T-helper 2 cell treated with Interferon-gamma antibody and Interleukin-4, amounts not matched to agents 5 μg/mL and 100 μg/mL, for 36 hours (primary cell): ENCODE results near the gene MDN1.
"Not testable (repeated sequence)": the region's sequence is repeated elsewhere in the genome, so short reads cannot be mapped to it uniquely, and the experiment has no call there.

Experiments
- DNase-seq: peaks from one replicate; pipeline ENCODE4 v3.0.0; 2021; ENCODE audit warnings: low spot score
- H3K27ac Mint-ChIP-seq: one replicate; pipeline ENCODE4 v1.8.0; 2021; ENCODE audit warnings: mild to moderate bottlenecking, mixed read lengths
- H3K27me3 Mint-ChIP-seq: one replicate; pipeline ENCODE4 v1.8.0; 2021; ENCODE audit warnings: low read depth, mixed read lengths
- H3K36me3 Mint-ChIP-seq: one replicate; pipeline ENCODE4 v1.8.0; 2021; ENCODE audit warnings: low read depth, mixed read lengths
- H3K4me1 Mint-ChIP-seq: one replicate; pipeline ENCODE4 v1.8.0; 2021; ENCODE audit warnings: low read depth, mixed read lengths
- H3K4me3 Mint-ChIP-seq: one replicate; pipeline ENCODE4 v1.8.0; 2022; ENCODE audit warnings: mild to moderate bottlenecking, moderate library complexity, mixed read lengths
- H3K9me3 Mint-ChIP-seq: one replicate; pipeline ENCODE4 v1.8.0; 2021; ENCODE audit warnings: mixed read lengths

Gene MDN1

DNA sequence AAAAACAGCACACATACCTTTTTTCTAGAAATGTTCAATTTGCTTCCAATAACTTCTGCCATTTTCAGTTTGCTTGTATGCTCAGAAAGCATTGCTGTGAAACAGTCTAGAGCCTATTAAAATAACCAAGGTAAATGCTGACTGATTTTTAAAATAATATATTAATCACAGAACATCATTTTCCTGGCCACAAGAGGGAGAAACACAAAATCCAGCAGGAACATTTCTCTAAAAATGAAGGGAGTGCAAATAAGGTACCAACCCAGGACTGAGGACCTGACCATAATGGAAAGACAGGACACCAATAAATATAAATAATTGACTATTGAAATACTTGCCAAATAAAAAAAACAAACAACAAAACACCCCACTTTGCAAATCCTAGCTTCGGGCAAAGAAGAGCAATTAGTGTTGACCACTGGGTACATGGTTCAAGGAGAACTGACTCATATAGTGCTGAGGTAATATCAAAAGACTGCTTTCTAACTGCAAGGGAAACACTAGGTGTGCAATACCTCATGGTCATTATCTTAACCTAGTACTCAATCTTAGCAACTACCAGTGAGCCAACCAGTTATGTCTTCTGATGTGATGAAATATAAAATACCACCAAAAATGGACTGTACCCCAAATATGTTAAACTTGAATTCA, 42.9 kb downstream of the MDN1 start:
- H3K4me1 Mint-ChIP-seq = no peaks in the 10 kb centered on the region
- H3K36me3 Mint-ChIP-seq = peaks cover 59% of the 10 kb centered on the region
- H3K27me3 Mint-ChIP-seq = no peaks in the 10 kb centered on the region
- no peak overlapping the region for H3K4me3 Mint-ChIP-seq
- no peak for DNase-seq
- H3K9me3 Mint-ChIP-seq = no peaks in the 10 kb centered on the region
- no peak overlapping the region for H3K27ac Mint-ChIP-seq

DNA sequence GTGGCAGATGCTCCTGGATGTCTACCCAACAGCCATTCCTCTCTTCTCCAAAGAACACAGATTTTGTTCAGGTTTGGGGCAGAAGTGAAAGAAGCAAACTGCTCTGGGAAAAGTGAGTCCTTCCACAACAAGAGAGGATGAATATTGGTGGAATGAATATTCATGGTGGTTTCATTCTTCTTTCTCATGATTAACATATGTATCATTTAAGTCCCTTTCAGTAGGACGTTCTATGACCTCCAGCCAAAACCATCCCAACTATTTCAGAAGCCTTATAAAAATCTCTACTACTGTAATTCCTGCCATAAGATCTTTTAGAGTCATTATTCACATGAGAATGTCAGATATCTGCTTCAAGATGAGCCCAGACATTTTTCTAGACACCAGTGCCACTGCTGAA, 44.4 kb downstream of the MDN1 start:
- peaks cover 57% of the 10 kb centered on the region for H3K36me3 Mint-ChIP-seq

DNA sequence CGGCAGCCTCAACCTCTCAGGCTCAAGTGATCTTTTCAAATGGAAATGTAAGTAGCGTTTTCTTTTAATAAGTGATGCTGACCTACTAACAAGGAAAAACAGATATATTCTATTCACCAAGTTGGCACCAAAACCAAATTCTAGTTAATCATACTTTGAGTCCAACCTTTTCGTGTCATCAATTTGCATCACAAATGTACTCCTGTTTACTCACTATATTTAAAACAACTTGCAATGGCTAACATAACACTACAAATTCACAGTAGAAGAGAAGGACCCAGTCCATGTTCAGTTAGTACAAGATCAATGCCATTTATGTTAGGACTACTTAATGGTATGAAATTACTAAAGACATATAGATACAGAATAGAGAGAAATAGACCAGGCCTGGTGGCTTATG, 50.0 kb downstream of the MDN1 start:
- Mint-ChIP-seq H3K36me3 (peaks cover 48% of the 10 kb centered on the region), H3K9me3 (no peaks in the 10 kb centered on the region), H3K27me3 (no peaks in the 10 kb centered on the region), H3K4me1 (no peaks in the 10 kb centered on the region), H3K27ac (no peak overlapping the region), H3K4me3 (no peak overlapping the region)
- DNase-seq = no peak

More for the DNA sequence above, 44.4 kb downstream of the MDN1 start:
- no peak overlapping the region for H3K4me3 Mint-ChIP-seq
- no peak for DNase-seq
- H3K27me3 Mint-ChIP-seq = no peaks in the 10 kb centered on the region
- H3K9me3 Mint-ChIP-seq = no peaks in the 10 kb centered on the region
- no peak overlapping the region for H3K27ac Mint-ChIP-seq
- no peaks in the 10 kb centered on the region for H3K4me1 Mint-ChIP-seq

DNA sequence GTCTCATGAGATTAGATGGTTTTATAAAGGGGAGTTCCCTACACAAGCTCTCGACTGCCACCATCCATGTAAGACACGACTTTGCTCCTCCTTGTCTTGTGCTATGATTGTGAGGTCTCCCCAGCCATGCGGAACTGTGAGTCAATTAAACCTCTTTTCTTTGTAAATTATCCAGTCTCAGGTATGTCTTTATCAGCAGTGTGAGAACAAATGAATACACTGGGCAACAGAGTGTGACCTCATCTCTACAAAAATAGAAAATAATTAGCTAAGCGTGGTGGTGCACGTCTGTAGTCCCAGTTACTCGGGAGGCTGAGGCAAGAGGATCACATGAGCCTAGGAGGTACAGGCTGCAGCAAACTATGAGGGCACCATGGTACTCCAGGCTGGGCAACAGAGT, 51.3 kb downstream of the MDN1 start:
- Mint-ChIP-seq H3K4me1 (no peaks in the 10 kb centered on the region), H3K36me3 (peaks cover 50% of the 10 kb centered on the region), H3K4me3 (no peak overlapping the region), H3K27me3 (no peaks in the 10 kb centered on the region), H3K9me3 (no peaks in the 10 kb centered on the region), H3K27ac (no peak overlapping the region)
- DNase-seq = no peak

DNA sequence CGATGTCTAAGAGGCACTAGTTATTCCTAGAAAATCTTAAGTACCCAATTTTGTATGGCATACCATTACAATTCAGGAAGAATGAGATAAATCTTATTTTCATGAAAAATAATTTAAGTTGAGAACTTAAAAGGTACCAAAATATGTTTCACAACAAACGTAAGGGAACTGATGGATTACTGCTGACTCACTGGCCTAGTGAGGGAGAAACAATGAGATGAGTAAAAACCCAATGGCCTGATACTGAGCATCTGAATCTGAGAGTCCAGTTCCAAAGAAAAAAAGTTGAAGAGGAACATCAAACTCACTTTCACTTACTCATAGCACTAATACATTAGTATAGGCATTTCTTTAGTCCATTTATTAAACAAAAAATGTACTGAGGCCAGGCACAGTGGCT, 56.0 kb downstream of the MDN1 start:
- H3K4me3 Mint-ChIP-seq = no peak overlapping the region
- no peaks in the 10 kb centered on the region for H3K27me3 Mint-ChIP-seq
- no peaks in the 10 kb centered on the region for H3K9me3 Mint-ChIP-seq
- peaks cover 2% of the 10 kb centered on the region for H3K4me1 Mint-ChIP-seq
- H3K27ac Mint-ChIP-seq = no peak overlapping the region
- no peak for DNase-seq
- peaks cover 40% of the 10 kb centered on the region for H3K36me3 Mint-ChIP-seq

DNA sequence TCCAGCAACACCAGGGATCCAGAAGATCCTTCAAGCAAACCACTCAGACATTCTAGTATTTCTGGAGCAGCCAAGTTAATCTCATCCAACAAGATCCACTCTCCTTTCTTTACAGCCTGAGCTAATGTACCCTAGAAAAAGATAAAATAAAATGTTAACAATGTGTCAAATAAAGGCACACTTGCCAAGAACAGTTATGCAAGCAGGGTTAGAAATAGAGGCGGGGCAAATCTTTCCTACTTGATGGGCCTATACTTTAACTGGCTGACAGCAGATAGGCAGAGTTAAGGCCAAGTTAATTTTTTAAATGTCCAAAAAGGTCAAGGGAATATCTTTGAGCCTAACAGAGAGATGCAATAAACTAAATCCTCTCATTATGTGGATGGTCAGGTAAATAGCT, 60.8 kb downstream of the MDN1 start:
- Mint-ChIP-seq H3K27me3 (no peaks in the 10 kb centered on the region), H3K27ac (no peak overlapping the region), H3K36me3 (peaks cover 43% of the 10 kb centered on the region), H3K4me3 (no peak overlapping the region), H3K4me1 (peaks cover 2% of the 10 kb centered on the region), H3K9me3 (no peaks in the 10 kb centered on the region)
- no peak for DNase-seq

DNA sequence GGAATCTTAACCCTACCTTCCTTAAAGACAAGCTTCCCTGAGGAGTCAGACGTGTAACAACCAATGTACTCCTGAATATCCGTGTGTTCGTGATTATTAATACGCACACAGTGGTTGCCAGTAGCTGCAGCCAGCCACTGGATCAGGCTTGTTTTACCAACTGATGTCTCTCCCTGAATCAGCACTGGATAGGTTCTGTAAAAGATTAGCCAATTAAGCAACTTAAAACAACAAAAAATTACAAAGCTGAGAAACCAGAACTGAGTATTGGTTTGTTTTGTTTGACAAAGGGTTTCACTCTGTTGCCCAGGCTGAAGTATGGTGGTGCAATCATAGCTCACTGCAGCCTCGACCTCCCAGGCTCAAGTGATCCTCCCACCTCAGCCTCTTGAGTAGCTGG, 69.3 kb downstream of the MDN1 start:
- Mint-ChIP-seq H3K27me3 (no peaks in the 10 kb centered on the region), H3K27ac (no peak overlapping the region), H3K4me3 (no peak overlapping the region), H3K4me1 (no peaks in the 10 kb centered on the region), H3K36me3 (peaks cover 51% of the 10 kb centered on the region), H3K9me3 (no peaks in the 10 kb centered on the region)
- DNase-seq = no peak

DNA sequence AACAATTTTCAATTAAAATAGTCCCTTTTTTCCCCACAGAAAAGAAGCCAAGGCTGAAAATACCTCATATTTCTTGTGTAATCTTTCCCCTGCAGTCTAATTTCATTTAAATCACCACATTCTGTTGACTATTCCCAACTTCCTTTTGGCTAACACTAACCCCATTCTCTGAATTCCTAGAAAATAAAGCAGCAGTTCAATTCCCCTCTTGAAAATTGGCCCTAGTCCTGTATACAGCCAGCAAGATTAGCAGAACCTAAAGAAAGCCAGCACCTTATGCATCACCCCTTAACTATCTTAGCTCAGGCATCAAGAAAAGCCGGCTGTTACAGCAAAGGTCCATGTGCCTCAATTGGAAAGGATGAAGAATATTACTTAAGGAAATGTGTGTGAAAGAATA, 69.7 kb downstream of the MDN1 start:
- H3K9me3 Mint-ChIP-seq = no peaks in the 10 kb centered on the region
- H3K4me1 Mint-ChIP-seq = no peaks in the 10 kb centered on the region
- H3K36me3 Mint-ChIP-seq = peaks cover 53% of the 10 kb centered on the region
- no peaks in the 10 kb centered on the region for H3K27me3 Mint-ChIP-seq
- DNase-seq = no peak
- H3K4me3 Mint-ChIP-seq = no peak overlapping the region
- H3K27ac Mint-ChIP-seq = no peak overlapping the region

DNA sequence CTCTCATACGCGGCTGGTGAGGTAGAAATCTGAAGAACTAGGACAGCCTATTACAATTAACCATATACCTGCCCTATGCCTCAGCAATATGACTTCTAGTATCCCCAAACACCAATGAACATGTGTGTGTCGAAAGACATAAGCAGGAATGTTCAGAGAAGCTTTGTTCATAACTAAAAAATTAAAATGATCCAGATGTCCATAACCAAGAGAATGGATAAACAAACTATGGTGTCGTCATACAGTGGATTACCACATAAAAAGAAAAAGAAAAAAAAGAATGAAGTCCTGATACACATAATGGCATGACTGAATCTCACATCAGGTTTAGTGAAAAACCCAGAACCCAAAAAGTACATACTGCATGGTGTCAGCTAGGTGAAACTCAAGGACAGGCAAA, 73.9 kb downstream of the MDN1 start:
- Mint-ChIP-seq H3K27me3 (no peaks in the 10 kb centered on the region), H3K9me3 (no peaks in the 10 kb centered on the region), H3K4me1 (no peaks in the 10 kb centered on the region), H3K4me3 (no peak overlapping the region), H3K36me3 (peaks cover 53% of the 10 kb centered on the region), H3K27ac (no peak overlapping the region)
- DNase-seq = no peak

DNA sequence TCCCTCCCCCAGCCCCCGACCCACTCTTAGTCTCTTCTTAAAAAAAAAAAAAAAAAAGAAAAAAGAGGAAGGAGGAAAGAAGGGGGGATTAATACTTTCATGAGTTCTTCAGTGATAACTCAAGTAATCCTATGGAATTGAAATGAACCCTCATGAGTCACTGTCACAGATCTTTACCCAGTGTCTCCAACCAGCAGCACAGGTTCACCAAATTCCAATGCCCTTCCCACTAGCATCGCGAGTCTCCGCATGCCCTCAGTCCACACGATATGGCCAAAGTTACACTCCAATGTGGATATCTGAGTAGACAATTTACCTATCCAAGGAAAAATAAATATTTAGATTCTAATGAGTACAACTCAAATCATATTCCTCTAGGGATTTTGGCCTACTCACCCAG, 74.5 kb downstream of the MDN1 start:
- H3K27me3 Mint-ChIP-seq = no peaks in the 10 kb centered on the region

DNA sequence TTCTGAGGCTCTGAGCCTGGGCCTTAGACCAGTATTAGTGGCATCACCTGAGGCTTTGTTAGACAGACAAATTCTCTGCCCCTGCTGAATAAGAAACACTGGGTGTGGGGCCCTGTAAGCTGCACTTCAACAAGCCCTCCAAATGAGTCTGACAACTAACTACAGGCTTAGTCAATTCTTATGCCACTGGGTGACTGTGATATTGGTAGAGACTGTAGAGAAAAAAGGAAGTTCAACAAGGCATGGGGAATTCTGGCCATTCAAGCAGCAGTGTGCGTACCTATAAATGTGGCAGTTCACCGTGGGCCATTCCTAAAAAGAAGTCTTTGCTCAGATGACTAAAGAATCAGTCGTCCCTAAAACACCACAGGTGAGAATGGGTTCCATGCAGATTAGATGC, 82.7 kb downstream of the MDN1 start:
- DNase-seq = no peak
- Mint-ChIP-seq H3K9me3 (peaks cover 1% of the 10 kb centered on the region), H3K4me1 (no peaks in the 10 kb centered on the region), H3K27me3 (no peaks in the 10 kb centered on the region), H3K36me3 (peaks cover 44% of the 10 kb centered on the region), H3K27ac (no peak overlapping the region), H3K4me3 (no peak overlapping the region)

More for the DNA sequence above, 74.5 kb downstream of the MDN1 start:
- Mint-ChIP-seq H3K27ac (no peak overlapping the region), H3K4me3 (no peak overlapping the region), H3K9me3 (no peaks in the 10 kb centered on the region), H3K36me3 (peaks cover 56% of the 10 kb centered on the region), H3K4me1 (no peaks in the 10 kb centered on the region)
- no peak for DNase-seq

DNA sequence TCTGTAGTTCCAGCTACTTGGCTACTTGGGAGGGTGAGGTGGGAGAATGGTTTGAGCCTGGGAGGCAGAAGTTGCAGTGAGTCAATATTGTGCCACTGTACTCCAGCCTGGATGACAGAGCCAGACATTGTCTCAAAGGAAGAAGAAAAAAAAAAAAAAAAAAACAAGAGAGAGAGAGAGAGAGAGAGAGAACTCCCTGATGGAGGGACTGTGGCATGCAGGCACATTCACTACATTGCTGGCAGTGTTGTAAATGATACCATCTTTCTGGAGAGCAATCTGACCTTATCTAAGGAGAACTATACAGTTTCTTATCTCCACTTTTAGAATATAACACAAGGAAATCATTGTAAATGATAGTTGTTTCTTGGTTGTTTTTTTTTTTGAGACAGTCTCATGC, 85.1 kb downstream of the MDN1 start:
- H3K27me3 Mint-ChIP-seq = no peaks in the 10 kb centered on the region
- H3K27ac Mint-ChIP-seq = no peak overlapping the region
- H3K9me3 Mint-ChIP-seq = peaks cover 4% of the 10 kb centered on the region
- peaks cover 52% of the 10 kb centered on the region for H3K36me3 Mint-ChIP-seq
- H3K4me3 Mint-ChIP-seq = no peak overlapping the region
- no peaks in the 10 kb centered on the region for H3K4me1 Mint-ChIP-seq
- no peak for DNase-seq

DNA sequence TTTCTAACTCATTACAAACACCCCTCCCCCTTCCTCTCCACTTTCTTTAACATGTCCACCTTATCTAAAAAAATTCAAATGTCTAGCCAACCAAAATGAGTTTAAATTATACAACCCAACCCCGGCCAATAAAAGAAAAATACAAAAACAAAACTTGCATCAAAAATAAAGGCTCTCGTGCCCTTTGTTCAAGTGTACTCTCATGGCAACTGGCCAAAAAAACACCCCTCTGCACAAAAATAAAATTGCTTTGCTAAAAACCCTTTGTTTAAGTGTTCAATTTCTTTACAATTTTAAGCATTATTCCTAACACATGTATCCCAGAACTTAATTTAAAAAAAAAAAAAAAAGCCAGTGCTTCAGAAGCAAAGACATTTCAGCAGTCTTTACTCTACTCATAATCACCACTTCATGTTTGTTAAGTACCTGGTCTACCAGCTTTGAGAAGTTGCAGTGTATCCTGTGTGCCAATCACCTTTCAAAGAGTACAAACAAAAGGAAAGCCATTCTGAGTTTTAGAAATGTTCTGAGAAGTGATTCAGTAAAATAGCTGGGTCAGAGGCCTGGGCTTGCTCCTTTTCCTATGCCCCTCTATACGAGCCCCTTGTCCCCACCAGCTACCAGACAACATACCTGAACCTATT, 87.5 kb downstream of the MDN1 start:
- Mint-ChIP-seq H3K36me3 (peaks cover 51% of the 10 kb centered on the region), H3K9me3 (peaks cover 4% of the 10 kb centered on the region)

DNA sequence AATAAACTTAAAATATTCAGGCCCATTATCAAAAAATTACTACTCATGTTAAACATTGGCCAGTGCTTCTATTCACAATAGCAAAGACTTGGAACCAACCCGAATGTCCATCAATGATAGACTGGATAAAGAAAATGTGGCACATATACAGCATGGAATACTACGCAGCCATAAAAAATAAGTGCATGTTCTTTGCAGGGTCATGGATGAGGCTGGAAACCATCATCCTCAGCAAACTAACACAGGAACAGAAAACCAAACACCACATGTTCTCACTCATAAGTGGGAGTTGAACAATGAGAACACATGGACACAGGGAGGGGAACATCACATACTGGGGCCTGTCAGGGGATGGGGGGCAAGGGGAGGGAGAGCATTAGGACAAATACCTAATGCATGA, 88.3 kb downstream of the MDN1 start:
- H3K27me3 Mint-ChIP-seq, H3K4me3 Mint-ChIP-seq, H3K4me1 Mint-ChIP-seq, H3K9me3 Mint-ChIP-seq, H3K27ac Mint-ChIP-seq, DNase-seq: not testable (repeated sequence)
- peaks cover 51% of the 10 kb centered on the region for H3K36me3 Mint-ChIP-seq

More for the DNA sequence above, 87.5 kb downstream of the MDN1 start:
- H3K4me1 Mint-ChIP-seq = no peaks in the 10 kb centered on the region
- no peak overlapping the region for H3K27ac Mint-ChIP-seq
- no peaks in the 10 kb centered on the region for H3K27me3 Mint-ChIP-seq
- DNase-seq = no peak
- no peak overlapping the region for H3K4me3 Mint-ChIP-seq

DNA sequence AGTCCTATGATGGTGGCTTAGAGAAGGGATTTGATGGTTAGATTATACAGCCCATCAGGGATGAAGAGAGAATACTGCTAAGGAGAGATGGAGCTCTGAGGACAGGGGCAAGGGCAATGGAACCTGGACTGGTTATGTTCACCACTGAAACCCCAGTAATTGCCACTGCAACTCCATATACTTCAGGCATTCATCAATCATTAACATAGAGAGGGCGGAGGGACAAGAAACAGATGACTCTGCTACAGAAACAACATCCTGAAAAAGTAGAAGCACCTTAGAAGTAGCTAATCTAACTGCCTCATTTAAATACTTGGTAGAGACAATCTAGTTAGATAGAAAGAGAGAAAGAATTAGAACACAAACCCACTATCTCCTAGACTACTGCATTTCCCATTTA, 89.8 kb downstream of the MDN1 start:
- DNase-seq = no peak
- Mint-ChIP-seq H3K36me3 (peaks cover 56% of the 10 kb centered on the region), H3K27ac (no peak overlapping the region)

More for the DNA sequence above, 89.8 kb downstream of the MDN1 start:
- H3K4me3 Mint-ChIP-seq = no peak overlapping the region
- H3K9me3 Mint-ChIP-seq = peaks cover 4% of the 10 kb centered on the region
- no peaks in the 10 kb centered on the region for H3K4me1 Mint-ChIP-seq
- H3K27me3 Mint-ChIP-seq = no peaks in the 10 kb centered on the region
